GM12878 (cell line): ENCODE measurements around the gene HECTD3. TPM values are rescaled to one million over a fixed set of nuclear protein-coding genes. Genes with fewer than 3 reads are reported as not detected.

ENCODE experiments used
- ATAC-seq: fragments of 200-7000 bp; cut with Tn5 transposase; 3 replicates; pipeline ENCODE4 v1.9.1; 2020; ENCODE audit warnings: mild to moderate bottlenecking, moderate library complexity
- BruUV-seq: library from RNA; stranded (reverse); fragments of 400-500 nt; replicated peaks from 2 replicates; lab custom pipeline; 2021; lab: Mats Ljungman, UMichigan
- CTCF ChIA-PET: fragments of 300-600 bp; sonication (Branson Sonifier 250); formaldehyde crosslinking; extraction: SDS; loops from one replicate; lab custom pipeline; 2021; ENCODE audit warnings: inconsistent platforms; lab: Yijun Ruan, JAX
- POLR2A ChIA-PET: fragments of 350-600 bp; formaldehyde crosslinking; extraction: SDS; loops from one replicate; lab custom pipeline; 2021; ENCODE audit warnings: inconsistent platforms; lab: Charles Lee
- RAD21 ChIA-PET: fragments of 300-600 bp; sonication (Branson Sonifier 250); formaldehyde crosslinking; loops from one replicate; lab custom pipeline; 2023; ENCODE audit warnings: antibody characterized with exemption; ENCODE audit not compliant: unreplicated experiment; lab: Charles Lee
- SMC1A ChIA-PET: fragments of 300-600 bp; sonication (Branson Sonifier 250); formaldehyde crosslinking; loops from one replicate; lab custom pipeline; 2023; ENCODE audit not compliant: unreplicated experiment, uncharacterized antibody; lab: Charles Lee
- DNase-seq: peaks from one replicate; pipeline ENCODE4 v3.0.0-alpha.2; 2011; ENCODE audit warnings: low read depth, low spot score
- FAIRE-seq: peaks from 3 replicates; lab custom pipeline; 2011; peaks lifted over from hg19 to GRCh38; lab: Jason Lieb, UNC
- H2AFZ ChIP-seq: 2 replicates; pipeline ENCODE4 v1.6.0; 2011; ENCODE audit warnings: low read depth, low read length, control low read depth; ENCODE audit not compliant: control insufficient read depth
- H3K27ac ChIP-seq: 2 replicates; pipeline ENCODE4 v1.5.1; 2011; ENCODE audit warnings: control low read depth; ENCODE audit not compliant: control insufficient read depth, insufficient read depth
- H3K27me3 ChIP-seq, 2 experiments: replicated peaks in 1 of 2; 2 replicates each; pipeline versions ENCODE4 v1.6.0 to v1.6.1; 2011; ENCODE audit warnings: low read length in 1 of 2; ENCODE audit not compliant: control insufficient read depth in 2 of 2, insufficient read depth in 2 of 2
- H3K36me3 ChIP-seq, 2 experiments: 2 replicates each; pipeline ENCODE4 v1.5.1; 2011; ENCODE audit warnings: low read length in 1 of 2; ENCODE audit not compliant: control insufficient read depth in 2 of 2, insufficient read depth in 2 of 2
- H3K4me1 ChIP-seq: 2 replicates; pipeline ENCODE4 v1.6.1; 2011; ENCODE audit warnings: mild to moderate bottlenecking, low read length, moderate library complexity, mixed read lengths; ENCODE audit not compliant: control insufficient read depth, insufficient read depth
- H3K4me2 ChIP-seq: 2 replicates; pipeline ENCODE4 v1.6.0; 2011; ENCODE audit warnings: control low read depth; ENCODE audit not compliant: control insufficient read depth, insufficient read depth
- H3K4me3 ChIP-seq: fragments of 200-600 bp; sonication (generic); 2 replicates; pipeline ENCODE4 v1.5.1; 2016
- H3K79me2 ChIP-seq: 2 replicates; pipeline ENCODE4 v1.6.0; 2011; ENCODE audit warnings: low read length; ENCODE audit not compliant: control insufficient read depth, insufficient read depth
- H3K9ac ChIP-seq: 2 replicates; pipeline ENCODE4 v1.8.0; 2011; ENCODE audit warnings: low read length, control low read depth, mixed read lengths; ENCODE audit not compliant: control insufficient read depth, insufficient read depth
- H3K9me3 ChIP-seq: replicated peaks from 3 replicates; pipeline ENCODE4 v1.5.1; 2011; ENCODE audit warnings: mild to moderate bottlenecking, low read length; ENCODE audit not compliant: control insufficient read depth, insufficient read depth
- H4K20me1 ChIP-seq: 2 replicates; pipeline ENCODE4 v1.6.0; 2011; ENCODE audit not compliant: control insufficient read depth, insufficient read depth
- ATF7 ChIP-seq: fragments of 450-650 bp; IDR thresholded peaks from 2 replicates; pipeline ENCODE4 v1.6.1; 2016; ENCODE audit warnings: low read depth, mild to moderate bottlenecking
- BACH1 ChIP-seq: fragments of 450-650 bp; IDR thresholded peaks from 2 replicates; pipeline ENCODE4 v1.6.1; 2017; ENCODE audit warnings: mild to moderate bottlenecking, borderline replicate concordance
- CBFB ChIP-seq: IDR thresholded peaks from 2 replicates; pipeline ENCODE4 v1.6.1; 2016; ENCODE audit warnings: antibody characterized with exemption, low read depth
- CHD1 ChIP-seq: IDR thresholded peaks from 2 replicates; pipeline ENCODE4 v1.6.1; 2012; ENCODE audit warnings: low read depth, low read length, improper control_type of control experiment
- CHD2 ChIP-seq: IDR thresholded peaks from 2 replicates; pipeline ENCODE4 v1.6.1; 2011; ENCODE audit warnings: low read depth, low read length, improper control_type of control experiment, borderline replicate concordance
- FOS ChIP-seq: IDR thresholded peaks from 3 replicates; pipeline ENCODE4 v1.6.1; 2011; ENCODE audit warnings: borderline replicate concordance; ENCODE audit not compliant: insufficient read length; ENCODE audit errors: extremely low read depth
- GABPA ChIP-seq: IDR thresholded peaks from 2 replicates; pipeline ENCODE4 v1.6.1; 2014; ENCODE audit warnings: antibody characterized with exemption, low read depth, mild to moderate bottlenecking, inconsistent platforms
- HCFC1 ChIP-seq: fragments of 150-350 bp; IDR thresholded peaks from 2 replicates; pipeline ENCODE4 v1.6.1; 2014; ENCODE audit warnings: low read length
- HDAC6 ChIP-seq: fragments of 200-600 bp; sonication (generic); IDR thresholded peaks from one replicate; pipeline ENCODE4 v1.8.0; 2017; ENCODE audit warnings: antibody characterized with exemption; ENCODE audit not compliant: unreplicated experiment
- IKZF1 ChIP-seq: fragments of 450-650 bp; conservative IDR thresholded peaks from 2 replicates; pipeline ENCODE4 v1.6.1; 2017; ENCODE audit warnings: antibody characterized with exemption, mild to moderate bottlenecking
- KAT2A ChIP-seq: conservative IDR thresholded peaks from 2 replicates; pipeline ENCODE4 v1.6.1; 2011; ENCODE audit warnings: low read depth, low read length; ENCODE audit not compliant: control insufficient read depth
- NFYA ChIP-seq: IDR thresholded peaks from 2 replicates; pipeline ENCODE4 v1.6.1; 2011; ENCODE audit warnings: low read depth, mild to moderate bottlenecking, low read length, improper control_type of control experiment, borderline replicate concordance
- PAX5 ChIP-seq: IDR thresholded peaks from 2 replicates; pipeline ENCODE4 v1.6.1; 2011; ENCODE audit warnings: low read depth, low read length, borderline replicate concordance
- RFX5 ChIP-seq: IDR thresholded peaks from 2 replicates; pipeline ENCODE4 v1.6.1; 2011; ENCODE audit warnings: low read depth, low read length, improper control_type of control experiment
- SIN3A ChIP-seq: IDR thresholded peaks from 2 replicates; pipeline ENCODE4 v1.6.1; 2012; ENCODE audit warnings: low read depth, low read length, improper control_type of control experiment
- SMC3 ChIP-seq: IDR thresholded peaks from 2 replicates; pipeline ENCODE4 v1.6.1; 2011; ENCODE audit warnings: low read length, improper control_type of control experiment, borderline replicate concordance
- WGBS: methylation state at CpG from one replicate; pipeline ENCODE4 v1.1.6; 2016; ENCODE audit warnings: low lambda C conversion rate; ENCODE audit not compliant: insufficient replicate concordance, insufficient coverage; ENCODE audit errors: missing lambda C conversion rate; 5-methylcytosine and 5-hydroxymethylcytosine counted together
- in situ Hi-C: fragments of 300-500 bp; cut with MboI; formaldehyde crosslinking; loops from 9 replicates; pipeline ENCODE4 v1.14.3; 2018; ENCODE audit warnings: mixed read lengths
- intact Hi-C: fragments of 100-400 bp; cut with micrococcal nuclease; formaldehyde crosslinking; loops from one replicate; pipeline ENCODE4 v1.14.2; 2022; ENCODE audit not compliant: unreplicated experiment
- polyA plus RNA-seq, 11 experiments: library from polyadenylated mRNA; depleted of rRNA in 4 of 11; unstranded in 6 of 11; stranded (reverse) in 5 of 11; fragments of >200 nt; fragmentation: Nextera tagmentation in 4 of 11; fragmentation: Illumina TruSeq in 1 of 11; extraction: Ambion mirVana in 4 of 11; extraction: Trizol in 1 of 11; gene quantifications; 1 replicate in 1 of 11; 2 replicates in 10 of 11; pipeline versions ENCODE4 v1.2.1 to v1.2.3, GENCODE V29; 2011 to 2016; ENCODE audit warnings: inconsistent platforms in 2 of 11, missing spikeins in 2 of 11, low read depth in 1 of 11
- total RNA-seq, 4 experiments: library from RNA; depleted of rRNA in 3 of 4; stranded (reverse); fragments of >200 nt in 3 of 4; fragmentation: Illumina TruSeq in 1 of 4; extraction: Trizol in 1 of 4; gene quantifications; 2 replicates each; pipeline versions ENCODE4 v1.2.1 to v1.2.3, GENCODE V29; 2013 to 2021
- TF ChIP-seq, protein P1 (sequence below): IDR thresholded peaks from 2 replicates; pipeline ENCODE4 v1.6.1; 2012; ENCODE audit warnings: low read length, inconsistent platforms
- TF ChIP-seq, protein P2 (sequence below): IDR thresholded peaks from 2 replicates; pipeline ENCODE4 v1.6.1; 2011; ENCODE audit warnings: low read depth, low read length, improper control_type of control experiment, borderline replicate concordance

HECTD3 gene
- total and polyA plus RNA-seq, 10 of the 15 experiments (the other 5 are each of a cell fraction or from before 2014, with no cell fraction given) = 3.4 to 30.4 (median 22.6) TPM

DNA sequence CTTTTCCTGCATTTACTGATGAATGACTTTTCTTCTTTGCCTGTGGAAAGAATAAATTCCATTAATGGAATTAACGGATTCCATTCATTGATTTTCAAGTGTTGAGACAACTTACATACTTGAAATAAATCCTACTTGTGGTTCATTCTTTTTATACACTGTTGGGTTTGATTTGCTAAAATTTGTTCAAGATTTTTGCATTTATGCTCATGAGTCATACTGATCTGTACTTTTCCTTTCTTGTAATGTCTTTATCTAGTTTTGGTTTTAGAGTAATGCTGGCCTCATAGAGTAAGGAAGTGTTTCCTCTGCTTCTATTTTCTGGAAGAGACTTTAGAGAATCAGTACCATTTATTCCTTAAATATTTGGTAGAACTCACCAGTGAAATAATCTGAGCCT, 15.3 kb upstream of the HECTD3 start:
- no peak for TF ChIP-seq SIN3A
- TF ChIP-seq BACH1 = no peak
- TF ChIP-seq KAT2A = no peak
- TF ChIP-seq, protein P1, sequence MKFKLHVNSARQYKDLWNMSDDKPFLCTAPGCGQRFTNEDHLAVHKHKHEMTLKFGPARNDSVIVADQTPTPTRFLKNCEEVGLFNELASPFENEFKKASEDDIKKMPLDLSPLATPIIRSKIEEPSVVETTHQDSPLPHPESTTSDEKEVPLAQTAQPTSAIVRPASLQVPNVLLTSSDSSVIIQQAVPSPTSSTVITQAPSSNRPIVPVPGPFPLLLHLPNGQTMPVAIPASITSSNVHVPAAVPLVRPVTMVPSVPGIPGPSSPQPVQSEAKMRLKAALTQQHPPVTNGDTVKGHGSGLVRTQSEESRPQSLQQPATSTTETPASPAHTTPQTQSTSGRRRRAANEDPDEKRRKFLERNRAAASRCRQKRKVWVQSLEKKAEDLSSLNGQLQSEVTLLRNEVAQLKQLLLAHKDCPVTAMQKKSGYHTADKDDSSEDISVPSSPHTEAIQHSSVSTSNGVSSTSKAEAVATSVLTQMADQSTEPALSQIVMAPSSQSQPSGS = no peak
- TF ChIP-seq FOS = no peak
- ATAC-seq (no peak), DNase-seq (no peak), FAIRE-seq (no peak)
- H3K4me1 ChIP-seq = no peaks in the 10 kb centered on the region
- H3K79me2 ChIP-seq = no peaks in the 10 kb centered on the region
- WGBS = 39% methylated on average over 1 of the region's 1 CpG
- no peaks in the 10 kb centered on the region; the same call in 2 of the 3 replicates for H3K9me3 ChIP-seq
- no peak overlapping the region for H3K4me3 ChIP-seq
- H3K36me3 ChIP-seq = no peaks in the 10 kb centered on the region
- no TSS peak for BruUV-seq
- POLR2A ChIA-PET = no interaction called here
- H4K20me1 ChIP-seq = no peaks in the 10 kb centered on the region
- H2AFZ ChIP-seq = no peak overlapping the region
- SMC1A ChIA-PET = no interaction called here
- no peak overlapping the region for H3K4me2 ChIP-seq
- H3K27me3 ChIP-seq = no peaks in the 10 kb centered on the region
- RAD21 ChIA-PET = no interaction called here
- in situ Hi-C loops = no loop called here
- no peak overlapping the region for H3K9ac ChIP-seq
- no peak overlapping the region for H3K27ac ChIP-seq
- intact Hi-C loops = no loop called here
- CTCF ChIA-PET = no interaction called here

DNA sequence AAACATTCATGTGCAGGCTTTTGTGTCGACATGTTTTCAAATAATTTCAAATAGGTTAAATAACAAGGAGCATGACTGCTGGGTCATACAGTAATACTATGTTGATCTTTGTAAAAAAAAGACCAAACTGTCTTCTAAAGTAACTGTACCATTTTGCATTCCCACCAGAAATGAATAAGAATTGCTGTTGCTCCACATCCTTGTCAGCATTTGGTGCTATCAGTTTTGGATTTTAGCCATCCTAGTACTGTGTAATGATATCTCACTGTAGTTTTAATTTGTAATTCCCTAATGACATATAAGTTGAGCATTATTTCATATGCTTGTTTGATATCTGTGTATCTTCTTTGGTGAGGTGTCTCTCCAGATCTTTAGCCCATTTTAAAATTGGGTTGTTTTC, 12.5 kb upstream of the HECTD3 start:
- no peak overlapping the region for H3K9ac ChIP-seq
- intact Hi-C loops (no loop called here), in situ Hi-C loops (no loop called here)
- no peaks in the 10 kb centered on the region; the same call in 2 of the 3 replicates for H3K9me3 ChIP-seq
- no peak overlapping the region for H3K4me3 ChIP-seq
- no peaks in the 10 kb centered on the region for H3K36me3 ChIP-seq
- RAD21 ChIA-PET = no interaction called here
- H3K79me2 ChIP-seq = no peaks in the 10 kb centered on the region
- SMC1A ChIA-PET = no interaction called here
- H3K27me3 ChIP-seq = no peaks in the 10 kb centered on the region
- TF ChIP-seq NFYA (no peak), GABPA (no peak), HDAC6 (no peak), CBFB (no peak), SMC3 (no peak), PAX5 (no peak), RFX5 (no peak), HCFC1 (no peak), BACH1 (no peak), CHD1 (no peak), CHD2 (no peak), IKZF1 (no peak), ATF7 (no peak)
- TF ChIP-seq, protein P2, sequence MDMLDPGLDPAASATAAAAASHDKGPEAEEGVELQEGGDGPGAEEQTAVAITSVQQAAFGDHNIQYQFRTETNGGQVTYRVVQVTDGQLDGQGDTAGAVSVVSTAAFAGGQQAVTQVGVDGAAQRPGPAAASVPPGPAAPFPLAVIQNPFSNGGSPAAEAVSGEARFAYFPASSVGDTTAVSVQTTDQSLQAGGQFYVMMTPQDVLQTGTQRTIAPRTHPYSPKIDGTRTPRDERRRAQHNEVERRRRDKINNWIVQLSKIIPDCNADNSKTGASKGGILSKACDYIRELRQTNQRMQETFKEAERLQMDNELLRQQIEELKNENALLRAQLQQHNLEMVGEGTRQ = no peak
- no peak for FAIRE-seq
- POLR2A ChIA-PET = no interaction called here
- DNase-seq = no peak
- H4K20me1 ChIP-seq = no peaks in the 10 kb centered on the region
- no peak overlapping the region for H3K4me2 ChIP-seq
- WGBS = 5% methylated on average over 1 of the region's 1 CpG
- BruUV-seq = no TSS peak
- CTCF ChIA-PET = no interaction called here
- no peak overlapping the region for H3K27ac ChIP-seq
- no peaks in the 10 kb centered on the region for H3K4me1 ChIP-seq
- no peak overlapping the region for H2AFZ ChIP-seq
- no peak for ATAC-seq
